Endothelial cell of umbilical vein (primary cell): ENCODE measurements around the gene CSNK1G3. TPM values are rescaled to one million over a fixed set of nuclear protein-coding genes. Genes with fewer than 3 reads are reported as not detected.

Experiments
- BruUV-seq: library from RNA; stranded (reverse); fragments of 400-500 nt; replicated peaks from 2 replicates; lab custom pipeline; 2021; lab: Mats Ljungman, UMichigan
- CTCF ChIA-PET: fragments of 300-600, 350-600 bp; sonication (Branson Sonifier 250); formaldehyde crosslinking; loops from one replicate; lab custom pipeline; 2021; ENCODE audit warnings: antibody characterized with exemption, inconsistent platforms; lab: Charles Lee
- POLR2A ChIA-PET: fragments of 300-600, 350-600 bp; sonication (Branson Sonifier 250); formaldehyde crosslinking; loops from one replicate; lab custom pipeline; 2021; ENCODE audit warnings: antibody characterized with exemption, inconsistent platforms; lab: Charles Lee
- DNase-seq: peaks from one replicate; pipeline ENCODE4 v3.0.0-alpha.2; 2011; ENCODE audit warnings: low read depth, low spot score
- FAIRE-seq: peaks from 2 replicates; lab custom pipeline; 2011; peaks lifted over from hg19 to GRCh38; lab: Jason Lieb, UNC
- H2AFZ ChIP-seq: 2 replicates; pipeline ENCODE4 v1.6.0; 2012; ENCODE audit warnings: low read depth, low read length, control low read depth, inconsistent platforms
- H3K27ac ChIP-seq: 2 replicates; pipeline ENCODE4 v1.5.1; 2011; ENCODE audit warnings: low read depth, mild to moderate bottlenecking, control low read depth, low read length, moderate library complexity; ENCODE audit not compliant: insufficient read depth
- H3K27me3 ChIP-seq, 2 experiments: 2 replicates each; pipeline versions ENCODE4 v1.6.0 to v1.6.1; 2011; ENCODE audit warnings: low read length in 2 of 2, mixed read lengths in 1 of 2; ENCODE audit not compliant: control insufficient read depth in 2 of 2, insufficient read depth in 2 of 2
- H3K36me3 ChIP-seq, 2 experiments: 2 replicates in 1 of 2; 3 replicates in 1 of 2; pipeline ENCODE4 v1.5.1; 2011; ENCODE audit warnings: low read length in 2 of 2, mild to moderate bottlenecking in 1 of 2, moderate library complexity in 1 of 2; ENCODE audit not compliant: control insufficient read depth in 2 of 2, insufficient read depth in 2 of 2; ENCODE audit errors: extremely low read depth in 1 of 2
- H3K4me1 ChIP-seq: 3 replicates; pipeline ENCODE4 v1.5.1; 2011; ENCODE audit warnings: mild to moderate bottlenecking, low read length; ENCODE audit not compliant: control insufficient read depth, insufficient read depth; ENCODE audit errors: extremely low read depth
- H3K4me2 ChIP-seq: 2 replicates; pipeline ENCODE4 v1.6.1; 2011; ENCODE audit warnings: low read length, control low read depth, mixed read lengths; ENCODE audit not compliant: insufficient read depth
- H3K4me3 ChIP-seq, 3 experiments: fragments of 200-600 bp in 1 of 3; sonication (generic), shearing (Covaris generic) in 1 of 3; replicated peaks in 1 of 3; 2 replicates each; pipeline ENCODE4 v1.5.1; 2011 to 2016; ENCODE audit warnings: control low read depth in 3 of 3, low read length in 3 of 3, mild to moderate bottlenecking in 2 of 3, inconsistent platforms in 1 of 3, low read depth in 1 of 3, moderate library complexity in 1 of 3; ENCODE audit not compliant: insufficient read depth in 1 of 3
- H3K79me2 ChIP-seq: 2 replicates; pipeline ENCODE4 v1.6.0; 2012; ENCODE audit warnings: low read length, inconsistent platforms; ENCODE audit not compliant: control insufficient read depth, insufficient read depth
- H3K9ac ChIP-seq: replicated peaks from 2 replicates; pipeline ENCODE3; 2011; ENCODE audit warnings: low read length, control low read depth; ENCODE audit not compliant: insufficient read depth; ENCODE audit errors: extremely low read depth
- H3K9me1 ChIP-seq: replicated peaks from 3 replicates; pipeline ENCODE4 v1.6.0; 2011; ENCODE audit warnings: mild to moderate bottlenecking, low read length; ENCODE audit not compliant: control insufficient read depth, insufficient read depth; ENCODE audit errors: extremely low read depth
- H3K9me3 ChIP-seq: replicated peaks from 2 replicates; pipeline ENCODE4 v1.5.1; 2012; ENCODE audit warnings: low read length, inconsistent platforms; ENCODE audit not compliant: control insufficient read depth, insufficient read depth
- H4K20me1 ChIP-seq: replicated peaks from 2 replicates; pipeline ENCODE3; 2011; ENCODE audit warnings: mild to moderate bottlenecking, low read length; ENCODE audit not compliant: control insufficient read depth, insufficient read depth; ENCODE audit errors: extremely low read depth
- FOS ChIP-seq: IDR thresholded peaks from 2 replicates; pipeline ENCODE4 v1.6.1; 2011; ENCODE audit warnings: mild to moderate bottlenecking, low read length, moderate library complexity, borderline replicate concordance; ENCODE audit not compliant: insufficient read depth
- GATA2 ChIP-seq: IDR thresholded peaks from 2 replicates; pipeline ENCODE4 v1.7.0; 2011; ENCODE audit warnings: low read depth, mild to moderate bottlenecking, moderate library complexity, mixed read lengths, low read length; ENCODE audit not compliant: insufficient read length, insufficient read depth
- JUN ChIP-seq: IDR thresholded peaks from 2 replicates; pipeline ENCODE4 v1.6.1; 2011; ENCODE audit warnings: borderline replicate concordance, low read depth; ENCODE audit not compliant: insufficient read length, insufficient read depth
- MAX ChIP-seq: IDR thresholded peaks from 2 replicates; pipeline ENCODE4 v1.6.1; 2011; ENCODE audit not compliant: insufficient read depth, insufficient read length
- POLR2A ChIP-seq: IDR thresholded peaks from 2 replicates; pipeline ENCODE4 v1.6.1; 2012; ENCODE audit warnings: low read depth, mild to moderate bottlenecking, control low read depth, low read length
- POLR2AphosphoS5 ChIP-seq: IDR thresholded peaks from 2 replicates; pipeline ENCODE4 v1.6.1; 2012; ENCODE audit warnings: low read depth, mild to moderate bottlenecking, control low read depth, low read length, moderate library complexity; ENCODE audit not compliant: insufficient read depth
- dilution Hi-C: fragments of 300-500 bp; cut with MboI; formaldehyde crosslinking; loops from one replicate; pipeline ENCODE4 v1.15.0; 2019; ENCODE audit warnings: low sequenced_read_pairs; ENCODE audit not compliant: extremely low pct_ligation_motif_present
- intact Hi-C: fragments of 100-400 bp; cut with micrococcal nuclease; formaldehyde crosslinking; loops from one replicate; pipeline ENCODE4 v1.10.0; 2022
- polyA plus RNA-seq, 4 experiments: library from polyadenylated mRNA; depleted of rRNA in 3 of 4; stranded (reverse) in 3 of 4; unstranded in 1 of 4; fragments of >200 nt; gene quantifications; 2 replicates each; pipeline versions ENCODE4 v1.2.1 to v1.2.3, GENCODE V29; 2011 to 2012; ENCODE audit warnings: missing spikeins in 1 of 4
- total RNA-seq: library from RNA; stranded (reverse); gene quantifications from 2 replicates; pipeline ENCODE4 v1.2.3, GENCODE V29; 2021

Gene CSNK1G3
- total and polyA plus RNA-seq, 2 donors (not counting 3 experiments of a cell fraction or from before 2014, with no cell fraction given) = 10.4 to 35.9 TPM

- no peaks in the 10 kb centered on the region for H3K9me3 ChIP-seq
- no peak overlapping the region for H3K4me2 ChIP-seq
- no peaks in the 10 kb centered on the region for H3K9me1 ChIP-seq
- FAIRE-seq (no peak), DNase-seq (peak; percentile 28)
- ChIA-PET CTCF (interaction anchor here (1.1 kb wide), 1 partner anchor 40 kb away, joined by 3 read pairs; no protein-coding TSS in a partner anchor), POLR2A (no interaction called here)
- intact Hi-C loops = no loop called here
- H3K79me2 ChIP-seq = no peaks in the 10 kb centered on the region
- H3K27ac ChIP-seq = no peak overlapping the region
- H4K20me1 ChIP-seq = no peaks in the 10 kb centered on the region
- H3K36me3 ChIP-seq = no peaks in the 10 kb centered on the region
- no peak overlapping the region for H2AFZ ChIP-seq
- dilution Hi-C loops = no loop called here
- no peak overlapping the region for H3K9ac ChIP-seq
- H3K27me3 ChIP-seq = peaks cover 17 to 26% of the 10 kb centered on the region in 2 experiments
- BruUV-seq = no TSS peak
- no peak for TF ChIP-seq GATA2
- no peak for TF ChIP-seq JUN
- TF ChIP-seq FOS = no peak
- TF ChIP-seq POLR2AphosphoS5 = no peak
- no peak for TF ChIP-seq MAX
- H3K4me3 ChIP-seq = no peak overlapping the region
- no peaks in the 10 kb centered on the region for H3K4me1 ChIP-seq
Measured at GRCh38 chr5:123502120-123502519, 9.9 kb upstream of the CSNK1G3 start.

- CTCF ChIA-PET = interaction anchor here (0.9 kb wide), 1 partner anchor 80 kb away, joined by 4 read pairs; the partner anchor contains the start of gene CEP120
- BruUV-seq = no TSS peak
- H3K9me1 ChIP-seq = no peaks in the 10 kb centered on the region
Measured at GRCh38 chr5:123503299-123503698, 8.7 kb upstream of the CSNK1G3 start.

More at GRCh38 chr5:123503299-123503698, 8.7 kb upstream of the CSNK1G3 start:
- dilution Hi-C loops (no loop called here), intact Hi-C loops (no loop called here)
- Histone ChIP-seq H4K20me1 (no peaks in the 10 kb centered on the region), H3K79me2 (no peaks in the 10 kb centered on the region), H2AFZ (no peak overlapping the region), H3K27me3 (peaks cover 17 to 30% of the 10 kb centered on the region in 2 experiments), H3K36me3 (no peaks in the 10 kb centered on the region), H3K4me3 (no peak overlapping the region), H3K9me3 (no peaks in the 10 kb centered on the region), H3K4me1 (no peaks in the 10 kb centered on the region), H3K4me2 (no peak overlapping the region), H3K9ac (no peak overlapping the region), H3K27ac (no peak overlapping the region)
- DNase-seq (no peak), FAIRE-seq (no peak)
- TF ChIP-seq GATA2 = no peak
- no peak for TF ChIP-seq POLR2AphosphoS5
- no peak for TF ChIP-seq POLR2A
- POLR2A ChIA-PET = no interaction called here
